Measurements from ENCODE around the gene SREBF2.
A peak's percentile ranks its signal among the peaks of the same experiment; 100 is the strongest.

DNA sequence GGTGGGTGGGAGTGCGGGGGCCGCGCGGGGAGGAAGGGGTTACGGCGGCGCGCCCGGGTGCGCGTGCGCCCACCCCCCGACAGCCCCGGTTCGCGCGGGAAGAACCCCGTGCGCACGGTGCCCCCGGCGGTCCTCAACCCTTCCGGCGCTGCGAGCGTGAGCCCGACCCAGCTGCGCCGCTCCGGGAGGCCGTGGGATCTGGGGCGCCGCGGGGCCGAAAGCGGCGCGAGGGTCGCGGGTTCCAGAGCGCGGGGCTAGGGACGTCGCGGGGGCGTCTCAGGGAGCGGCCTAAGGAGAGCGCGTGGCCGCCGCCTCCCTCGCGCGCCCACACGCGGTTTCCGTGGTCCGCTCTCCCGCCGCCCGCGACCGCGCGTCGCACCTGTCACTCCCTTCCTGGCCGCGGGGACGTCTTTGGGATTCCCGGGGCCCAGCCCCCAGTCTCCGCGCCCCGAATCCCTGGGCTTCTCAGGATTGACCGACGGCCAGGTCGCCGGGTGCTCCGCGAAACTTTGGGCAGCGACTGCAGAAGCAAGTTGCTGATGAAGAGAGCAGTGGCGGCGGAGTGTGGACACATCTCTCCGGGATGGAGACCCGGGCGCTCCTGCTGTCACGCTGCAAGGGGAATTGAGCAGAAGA lies 582 bp downstream of the SREBF2 start:
- TF ChIP-seq POLR2AphosphoS5 (IDR thresholded peaks at IDR 0.05) (peak; percentile 28 to 43 (median 40)), POLR2A (IDR thresholded peaks at IDR 0.05) (no peak)
- TF ChIP-seq, protein P1, sequence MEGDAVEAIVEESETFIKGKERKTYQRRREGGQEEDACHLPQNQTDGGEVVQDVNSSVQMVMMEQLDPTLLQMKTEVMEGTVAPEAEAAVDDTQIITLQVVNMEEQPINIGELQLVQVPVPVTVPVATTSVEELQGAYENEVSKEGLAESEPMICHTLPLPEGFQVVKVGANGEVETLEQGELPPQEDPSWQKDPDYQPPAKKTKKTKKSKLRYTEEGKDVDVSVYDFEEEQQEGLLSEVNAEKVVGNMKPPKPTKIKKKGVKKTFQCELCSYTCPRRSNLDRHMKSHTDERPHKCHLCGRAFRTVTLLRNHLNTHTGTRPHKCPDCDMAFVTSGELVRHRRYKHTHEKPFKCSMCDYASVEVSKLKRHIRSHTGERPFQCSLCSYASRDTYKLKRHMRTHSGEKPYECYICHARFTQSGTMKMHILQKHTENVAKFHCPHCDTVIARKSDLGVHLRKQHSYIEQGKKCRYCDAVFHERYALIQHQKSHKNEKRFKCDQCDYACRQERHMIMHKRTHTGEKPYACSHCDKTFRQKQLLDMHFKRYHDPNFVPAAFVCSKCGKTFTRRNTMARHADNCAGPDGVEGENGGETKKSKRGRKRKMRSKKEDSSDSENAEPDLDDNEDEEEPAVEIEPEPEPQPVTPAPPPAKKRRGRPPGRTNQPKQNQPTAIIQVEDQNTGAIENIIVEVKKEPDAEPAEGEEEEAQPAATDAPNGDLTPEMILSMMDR (IDR thresholded peaks at IDR 0.05) = peak in 1 of 3 donors; percentile 18
